ENCODE data around the gene PMVK.

Gene PMVK

GRCh38 chr1:154877370-154877974 lies 59.0 kb downstream of the PMVK start:
- no peak for DNase-seq

DNA sequence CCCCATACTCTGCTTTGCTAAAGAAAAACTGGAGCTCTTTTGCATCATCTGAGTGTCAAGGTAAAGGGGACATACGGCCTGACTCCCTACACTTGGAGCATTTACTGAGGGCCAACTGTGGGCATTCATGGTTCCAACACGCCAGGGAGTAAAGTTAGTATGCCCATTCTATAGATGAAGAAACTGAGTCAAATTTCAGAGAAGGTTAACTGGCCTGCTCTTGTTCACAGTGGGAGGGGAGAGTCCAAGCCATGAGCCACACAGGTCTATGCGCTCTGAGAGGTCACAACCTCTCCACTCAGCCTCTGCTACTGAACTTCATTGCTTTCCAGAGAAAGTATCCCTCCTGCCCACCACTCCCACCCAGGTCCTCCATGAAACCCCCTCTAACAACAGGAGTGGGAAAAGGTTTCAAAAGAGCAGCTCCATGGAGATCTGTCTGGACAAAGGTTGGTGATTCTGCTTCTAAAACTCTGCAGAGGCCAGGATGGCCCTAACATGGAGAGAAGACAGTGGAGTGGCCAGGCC lies 59.6 kb downstream of the PMVK start:
- no peak for DNase-seq
